ENCODE measurements around the gene GPATCH1.

GPATCH1 gene

DNA sequence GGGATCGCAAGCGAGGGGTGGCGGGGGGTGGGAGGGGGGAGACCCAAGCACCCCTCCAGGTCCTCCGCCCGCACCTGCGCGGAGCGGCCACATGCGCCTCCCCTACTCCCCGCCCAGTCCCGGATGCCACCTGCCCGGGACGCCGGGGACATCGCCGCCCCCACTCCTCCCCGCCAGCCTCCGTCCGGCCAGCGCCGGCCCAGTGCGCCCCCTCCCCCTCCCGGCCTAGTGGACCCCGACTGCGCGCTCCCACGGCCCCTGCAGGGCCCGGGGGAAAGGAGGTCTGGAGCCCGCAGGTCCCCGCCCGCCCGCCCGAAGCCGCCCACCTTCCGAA is 16.6 kb upstream of the GPATCH1 start:
- no peak for DNase-seq

DNA sequence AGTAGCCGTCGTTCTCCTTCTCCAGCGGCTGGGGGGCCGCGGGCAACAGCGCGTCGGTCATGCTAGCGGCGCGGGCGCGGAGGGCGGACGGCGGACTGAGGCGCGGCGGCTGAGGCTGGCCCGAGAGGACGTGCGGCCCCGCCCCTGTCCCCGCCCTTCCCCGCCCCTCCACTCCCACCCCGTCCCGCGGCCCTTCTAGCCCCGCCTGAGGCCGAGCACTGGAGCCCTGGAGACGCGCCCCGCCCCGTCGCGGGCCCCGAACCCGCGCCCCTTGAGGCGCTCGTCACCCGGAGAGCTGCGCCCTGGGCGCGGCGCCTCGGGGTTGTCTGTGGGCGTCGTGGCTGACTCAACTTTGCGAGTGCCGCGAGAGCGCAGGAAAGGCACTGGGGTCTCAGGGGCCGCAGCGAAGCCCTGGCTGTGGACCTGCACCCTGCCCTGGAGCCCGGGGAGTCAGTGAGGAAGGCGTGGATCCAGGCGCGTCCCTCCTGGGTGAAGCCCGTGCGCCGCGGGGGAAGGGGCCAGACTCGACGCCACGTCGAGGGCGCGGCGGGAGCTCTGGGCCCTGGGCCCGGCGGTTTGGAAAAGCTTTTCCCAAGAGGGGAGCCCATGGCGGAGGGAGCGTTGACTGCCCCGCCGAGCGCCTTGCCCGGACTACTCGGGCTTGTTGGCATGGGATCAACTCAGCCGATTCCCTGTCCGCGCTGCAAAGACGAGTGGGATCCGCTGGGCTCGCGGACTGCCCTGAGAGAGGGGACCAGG is 16.0 kb upstream of the GPATCH1 start, which contains the start of gene RHPN2:
TSS of gene RHPN2 (minus strand) at position 97 of the 759 bp plus-strand sequence. CDS start at position 61, 36 bp downstream.
- DNase-seq, result peak; percentile 8

DNA sequence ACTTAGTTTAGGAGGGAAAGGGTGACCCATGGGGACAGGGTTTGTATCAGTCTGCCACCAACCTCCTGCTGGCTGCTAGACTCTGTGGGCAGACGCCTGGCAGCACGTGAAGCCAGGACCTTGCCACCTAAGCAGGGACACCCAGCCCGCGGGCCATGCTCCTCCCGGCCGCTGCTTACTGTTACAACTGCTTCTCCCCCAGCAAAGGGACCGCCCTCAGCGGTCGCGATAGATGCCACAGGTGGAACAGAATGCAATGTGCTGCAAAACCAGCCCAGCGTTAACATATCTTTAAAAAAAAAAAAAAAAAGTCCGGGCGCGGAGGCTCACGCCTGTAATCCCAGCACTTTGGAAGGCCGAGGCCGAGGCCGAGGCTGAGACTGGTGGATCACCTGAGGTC is 14.4 kb upstream of the GPATCH1 start:
- DNase-seq, result no peak

DNA sequence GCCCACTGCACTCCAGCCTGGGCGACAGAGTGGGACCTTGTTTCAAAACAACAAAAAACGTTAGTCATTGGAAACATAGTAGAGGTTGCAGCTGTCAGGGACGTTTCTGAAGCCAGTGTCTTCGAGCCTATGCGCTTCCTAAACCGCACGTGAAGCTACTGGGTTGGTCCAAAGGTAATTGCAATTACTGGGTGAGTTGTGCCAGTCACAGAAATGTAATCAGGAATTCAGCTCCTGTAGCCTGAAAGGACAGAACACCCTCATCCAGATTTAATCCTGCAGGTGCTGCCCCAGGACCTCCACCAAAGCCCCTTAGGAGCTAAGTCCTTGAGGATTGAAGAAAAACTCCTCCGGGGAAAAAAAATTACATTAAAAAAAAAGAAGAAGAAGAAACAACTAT is 13.9 kb upstream of the GPATCH1 start:
- no peak for DNase-seq

DNA sequence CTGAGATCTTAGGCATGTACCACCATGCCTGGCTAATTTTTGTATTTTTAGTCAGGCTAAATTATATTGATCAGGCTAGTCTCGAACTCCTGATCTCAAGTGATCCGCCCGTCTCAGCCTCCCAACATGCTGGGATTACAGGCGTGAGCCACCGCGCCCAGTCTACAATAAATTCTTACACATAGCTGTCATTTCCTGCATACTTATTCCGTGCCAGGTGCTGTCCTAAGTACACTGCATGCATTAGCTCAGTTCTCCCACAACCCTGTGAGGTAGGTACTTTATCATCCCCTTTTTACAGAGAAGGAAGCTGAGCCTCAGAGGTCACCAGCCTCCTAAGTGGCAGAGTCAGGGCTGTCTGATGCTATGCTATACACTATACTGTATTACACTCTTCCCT is 9.1 kb upstream of the GPATCH1 start:
- no peak for DNase-seq

DNA sequence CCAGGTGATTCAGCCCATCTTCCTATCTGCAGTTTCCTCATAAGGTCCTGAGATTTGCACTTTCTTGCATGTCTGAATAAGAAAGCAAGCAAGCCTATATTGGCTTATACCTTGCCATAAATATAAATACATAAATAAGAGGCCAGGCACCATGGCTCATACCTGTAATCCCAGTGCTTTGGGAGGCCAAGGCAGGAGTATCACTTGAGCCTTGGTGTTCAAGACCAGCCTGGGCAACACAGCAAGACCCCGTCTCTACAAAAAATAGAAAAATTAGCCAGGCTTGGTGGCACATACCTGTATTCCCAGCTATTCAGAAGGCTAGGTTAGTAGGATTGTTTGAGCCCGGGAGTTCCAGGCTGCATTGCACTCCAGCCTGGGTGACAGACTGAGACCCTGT is 5.5 kb upstream of the GPATCH1 start:
- no peak for DNase-seq

DNA sequence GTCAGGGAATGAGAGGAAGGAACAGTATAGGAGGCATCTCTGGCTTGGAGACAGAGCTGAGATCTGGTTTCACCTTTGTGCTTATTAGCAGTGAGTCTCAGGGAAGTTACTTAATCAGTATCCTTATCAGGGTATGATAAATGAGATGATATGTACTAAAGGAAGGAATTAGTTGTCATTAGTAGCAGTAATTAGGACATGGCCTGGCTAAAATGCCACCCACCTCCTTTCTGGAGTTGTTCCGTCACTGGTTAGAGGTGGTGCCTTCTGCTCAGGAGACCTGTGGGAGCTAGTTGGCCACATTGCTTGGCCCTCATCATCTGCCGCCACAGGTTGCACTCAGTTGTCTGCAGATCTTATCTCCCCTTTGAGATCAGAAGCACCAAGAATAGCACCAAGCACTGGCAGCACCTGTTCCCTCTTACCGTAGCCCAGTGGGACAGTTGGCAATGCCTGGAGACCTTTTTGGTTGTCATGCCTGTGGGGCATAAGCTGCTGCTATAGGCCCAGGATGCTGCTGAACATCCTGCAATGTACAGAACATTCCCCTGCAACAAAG is 4.7 kb downstream of the GPATCH1 start:
- no peak for DNase-seq

DNA sequence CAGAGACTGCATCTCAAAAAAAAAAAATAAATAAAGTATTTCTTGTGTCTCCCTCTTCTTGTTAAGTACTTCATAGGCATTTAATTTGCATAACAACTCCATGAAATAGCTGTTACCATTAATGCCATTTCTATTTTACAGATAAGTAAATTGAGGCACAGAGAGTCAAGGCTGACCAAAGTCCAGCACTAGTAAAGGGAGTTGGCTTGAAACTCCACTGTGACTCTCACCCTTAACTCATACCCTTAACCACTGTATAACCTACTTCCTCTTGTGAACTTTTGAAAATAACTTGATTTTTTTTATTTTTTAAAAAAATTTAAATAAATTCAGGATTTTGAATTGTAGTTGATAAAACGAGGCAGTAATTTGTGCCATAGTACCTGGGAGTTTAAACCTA is 6.0 kb downstream of the GPATCH1 start:
- DNase-seq, result no peak

DNA sequence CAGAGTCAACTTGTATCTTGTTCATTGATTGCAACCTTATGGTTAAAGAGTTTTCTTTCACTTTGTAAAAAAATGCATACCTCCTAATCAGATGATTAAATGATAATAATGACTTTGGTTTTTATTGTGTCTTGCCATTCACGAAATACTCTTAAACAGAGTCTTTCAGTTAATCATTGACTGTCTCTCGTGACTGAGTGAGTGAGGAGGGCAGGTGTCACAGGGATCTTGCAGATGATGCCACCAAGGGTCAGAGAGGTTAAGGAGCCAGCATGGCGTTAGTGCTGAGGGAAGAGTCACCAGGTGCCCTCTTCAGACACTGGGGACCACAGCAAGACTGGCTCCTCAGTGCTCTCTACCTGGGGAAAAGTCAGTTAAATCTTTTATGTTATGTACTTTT is 8.0 kb downstream of the GPATCH1 start:
- no peak for DNase-seq

DNA sequence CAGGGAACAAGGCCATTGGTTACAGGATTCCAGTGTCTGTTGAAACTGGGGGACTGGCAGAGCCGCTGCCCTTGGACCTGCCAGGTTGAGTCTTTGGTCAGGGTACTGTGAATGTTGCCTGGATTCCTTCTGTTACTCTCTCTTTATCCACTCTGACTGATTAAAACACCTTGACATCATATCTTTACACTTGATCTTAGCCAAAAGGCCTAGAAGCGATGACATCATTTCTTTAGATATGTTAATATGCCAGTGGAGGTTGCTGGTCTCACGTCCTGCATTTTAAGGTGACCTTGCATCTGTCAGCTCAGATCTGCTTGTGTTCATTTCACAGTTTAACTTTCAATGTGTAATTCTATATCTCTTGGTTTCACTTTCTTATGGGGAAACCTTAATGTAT is 9.2 kb downstream of the GPATCH1 start:
- no peak for DNase-seq

DNA sequence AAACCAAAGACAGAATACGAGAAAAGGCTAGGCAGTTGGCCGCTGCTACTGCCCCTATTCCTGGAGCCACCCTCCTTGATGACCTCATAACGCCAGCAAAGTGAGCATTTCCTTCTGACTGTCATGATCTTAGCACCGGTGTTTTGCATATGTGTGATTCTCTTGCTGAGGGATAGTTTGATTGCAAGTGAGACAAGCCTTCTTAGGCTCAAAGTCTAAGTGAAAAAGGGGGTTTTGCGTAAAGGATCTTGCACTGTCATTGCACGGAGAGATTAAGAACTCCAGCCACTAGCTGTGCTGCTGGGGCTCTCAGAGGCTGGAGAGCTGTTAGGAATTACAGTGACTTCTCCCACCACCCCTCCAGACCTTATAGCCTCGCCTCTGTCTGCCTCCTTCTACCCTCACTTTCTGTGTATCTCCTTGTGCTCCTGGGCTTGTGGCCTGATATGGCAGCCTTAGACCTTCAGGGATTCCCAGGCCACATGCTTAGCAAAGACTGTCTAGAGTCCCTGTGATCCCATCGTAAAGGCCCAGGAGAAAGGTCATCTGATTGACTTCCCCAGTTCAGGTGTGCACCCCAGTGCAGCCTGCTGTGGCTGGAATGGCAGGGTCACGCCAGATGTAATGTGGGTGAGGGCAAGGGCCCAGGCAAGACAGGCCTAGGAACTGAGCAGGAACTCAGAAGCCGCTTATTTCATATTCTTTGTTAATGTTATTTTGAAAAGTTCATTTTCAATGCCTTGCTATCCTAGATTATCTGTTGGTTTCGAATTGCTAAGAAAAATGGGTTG is 12.6 kb downstream of the GPATCH1 start:
- DNase-seq, result no peak

DNA sequence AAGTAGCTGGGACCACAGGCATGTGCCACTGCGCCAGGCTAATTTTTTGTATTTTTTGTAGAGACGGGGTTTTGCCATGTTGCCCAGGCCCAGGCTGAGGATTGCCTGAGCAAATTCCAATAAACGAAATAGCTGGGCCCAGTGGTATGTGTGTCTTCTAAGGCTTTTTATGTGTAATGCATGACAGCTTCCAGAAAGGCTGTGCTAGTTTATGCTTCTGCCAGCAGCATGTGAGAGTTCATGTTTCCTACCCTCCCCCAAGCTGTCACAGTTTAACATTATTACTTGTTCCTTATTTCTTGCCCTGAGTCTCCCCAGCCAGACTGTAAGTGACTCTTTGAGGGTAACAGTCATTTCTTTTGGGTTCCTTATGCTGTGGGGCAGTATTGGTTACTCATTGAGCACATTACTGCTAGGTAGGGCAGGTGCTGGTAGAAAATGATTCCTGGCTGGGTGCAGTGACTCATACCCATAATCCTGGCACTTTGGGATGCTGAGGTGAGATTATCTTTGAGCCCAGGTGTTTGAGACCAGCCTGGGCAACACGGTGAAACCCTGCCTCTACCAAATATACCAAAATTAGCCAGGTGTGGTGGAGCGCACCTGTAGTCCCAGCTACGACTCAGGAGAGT is 13.6 kb downstream of the GPATCH1 start:
- DNase-seq, result no peak

DNA sequence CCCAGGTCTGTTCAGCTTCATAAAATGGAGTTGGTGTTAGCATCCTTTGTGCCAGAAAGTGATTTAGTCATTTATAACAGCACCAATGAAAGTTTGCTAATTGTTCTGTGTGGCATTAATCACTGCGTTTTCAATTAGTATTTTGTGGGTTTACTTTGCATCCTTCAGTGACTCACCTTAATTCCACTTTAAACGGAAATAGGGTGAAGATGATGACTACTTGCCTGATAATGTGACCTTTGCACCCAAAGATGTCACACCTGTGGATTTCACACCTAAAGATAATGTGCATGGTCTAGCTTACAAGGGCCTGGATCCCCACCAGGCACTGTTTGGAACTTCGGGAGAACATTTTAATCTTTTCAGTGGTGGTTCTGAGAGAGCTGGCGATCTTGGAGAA is 15.0 kb downstream of the GPATCH1 start:
- DNase-seq, result no peak

DNA sequence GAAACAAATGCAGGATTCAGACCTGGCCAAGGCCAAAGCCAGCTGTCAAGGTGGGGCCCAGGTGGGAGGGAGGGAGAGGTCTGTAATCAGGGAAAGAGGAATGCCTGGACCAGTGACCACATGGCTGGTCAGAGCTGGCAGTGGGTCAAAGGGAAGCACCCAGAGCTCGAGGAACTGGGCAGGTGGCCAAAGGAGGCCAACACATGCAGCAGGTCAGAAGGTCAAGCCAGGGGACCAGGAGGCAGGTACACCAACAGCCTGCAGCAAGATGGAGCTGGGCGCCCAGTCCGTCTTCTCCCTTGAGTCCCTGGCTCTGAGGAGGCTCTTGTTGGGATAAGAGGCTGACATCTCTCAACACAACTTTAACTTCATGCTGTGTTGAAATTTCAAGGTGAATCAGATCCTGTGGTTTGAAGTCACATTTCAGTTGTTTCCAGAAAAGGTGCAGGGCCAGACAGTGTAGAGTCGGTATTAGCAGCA is 17.1 kb downstream of the GPATCH1 start:
- no peak for DNase-seq

DNA sequence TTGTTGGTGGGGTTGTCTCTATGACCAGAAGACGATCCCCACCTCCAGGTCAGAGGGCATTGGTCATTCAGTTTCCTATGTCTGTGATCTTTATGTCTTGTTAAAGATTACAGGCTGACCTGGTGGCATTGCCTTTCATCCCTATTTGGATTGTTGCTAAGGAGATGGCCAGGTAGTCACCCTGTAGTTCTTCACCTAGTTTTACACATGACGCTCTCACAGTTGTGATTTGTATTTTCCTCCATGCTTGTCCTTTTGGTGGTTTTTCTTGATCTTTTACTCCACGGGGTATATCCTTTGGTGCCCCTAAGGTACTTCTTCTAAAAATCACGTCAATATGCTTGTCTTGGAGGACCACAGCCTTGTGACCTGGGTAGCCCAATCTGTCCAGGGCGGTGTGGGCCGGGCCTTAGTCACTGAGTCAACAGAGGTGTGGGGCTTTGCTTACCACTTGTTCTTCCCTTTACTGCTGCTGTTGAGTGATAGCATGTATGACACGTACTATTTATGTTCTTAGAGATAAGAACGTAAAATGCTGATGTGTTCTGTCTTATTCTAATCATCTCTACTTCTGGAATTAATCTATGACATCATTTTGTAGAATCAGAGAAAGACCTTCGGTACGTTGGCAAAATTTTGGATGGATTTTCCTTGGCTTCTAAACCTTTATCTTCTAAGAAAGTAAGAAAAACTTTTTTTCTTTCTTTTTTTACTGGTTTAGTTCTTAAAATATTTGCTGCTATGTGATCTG is 20.1 kb downstream of the GPATCH1 start:
- DNase-seq, result no peak

DNA sequence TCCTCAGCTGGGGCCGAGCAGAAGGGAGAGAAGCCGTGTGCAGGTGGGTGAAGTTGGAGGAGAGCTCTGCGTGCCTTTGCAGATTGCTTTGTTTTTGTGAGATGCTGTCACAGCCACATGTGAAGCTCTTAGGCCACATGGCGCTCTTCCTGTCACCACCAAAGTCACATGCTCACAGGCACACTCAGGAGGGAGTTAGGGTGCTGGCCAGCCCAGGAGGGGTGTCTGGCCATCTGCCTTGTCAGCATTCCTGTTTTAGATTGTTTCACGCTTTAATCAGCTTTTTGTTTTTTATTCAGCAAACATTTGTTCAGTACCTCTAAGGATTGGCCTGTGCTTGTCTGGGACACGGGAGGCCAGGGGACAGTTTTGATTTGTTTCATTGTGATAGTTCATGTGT is 21.9 kb downstream of the GPATCH1 start:
- no peak for DNase-seq

DNA sequence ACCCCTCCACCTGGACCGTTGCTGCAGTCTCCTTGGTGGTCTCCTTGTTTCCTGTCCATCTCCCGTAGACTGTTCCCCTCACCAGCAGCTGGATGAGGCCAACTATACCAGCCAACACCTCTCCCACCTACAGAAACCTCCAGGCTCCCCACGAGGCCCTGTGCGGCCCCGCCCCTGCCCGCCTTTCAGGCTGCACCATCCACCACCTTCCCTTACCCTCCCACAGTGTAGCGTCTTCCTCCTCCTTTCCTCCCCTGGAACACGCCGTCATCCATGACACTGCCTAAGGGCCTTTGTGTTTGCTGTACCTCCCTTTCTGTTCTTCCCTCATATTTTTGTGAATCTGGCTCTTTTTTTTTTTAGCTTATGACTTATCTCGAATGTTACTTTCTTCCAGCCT is 27.2 kb downstream of the GPATCH1 start:
- DNase-seq, result no peak

DNA sequence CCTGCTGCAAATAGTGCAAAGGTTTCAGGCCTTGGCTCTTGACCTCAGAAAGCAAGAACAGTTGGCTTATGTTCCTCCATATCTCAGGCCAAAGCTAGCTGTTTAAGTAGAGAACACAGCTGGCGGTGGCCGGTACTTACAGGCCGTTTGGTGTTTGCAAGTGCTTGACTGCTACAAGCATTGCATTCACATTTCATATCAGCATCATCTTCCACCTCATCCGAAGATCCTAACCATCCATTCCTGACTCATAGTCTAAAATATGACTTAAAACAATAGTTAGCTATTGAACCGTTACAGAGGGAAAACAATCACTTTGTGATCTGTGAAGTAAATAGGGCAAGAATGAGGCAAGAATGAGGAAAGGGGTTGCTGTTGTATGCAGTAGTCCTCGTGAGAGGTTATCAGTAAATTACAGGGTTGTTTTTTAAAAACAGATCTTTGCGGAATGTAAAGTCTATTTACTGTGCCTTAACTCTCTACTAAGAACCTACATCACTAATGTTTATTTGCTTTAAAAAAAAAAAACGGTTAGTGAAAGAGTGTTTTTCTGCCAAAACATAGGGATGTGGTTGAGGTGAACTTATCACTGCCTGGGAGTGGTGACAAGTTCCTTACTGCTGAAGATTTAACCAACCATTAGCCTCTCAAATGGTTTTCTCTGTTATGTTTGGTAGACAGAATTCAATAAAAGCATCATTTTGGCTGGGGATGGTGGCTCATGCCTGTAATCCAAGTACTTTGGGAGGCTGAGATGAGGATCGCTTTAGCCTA is 29.3 kb downstream of the GPATCH1 start:
- DNase-seq, result no peak

DNA sequence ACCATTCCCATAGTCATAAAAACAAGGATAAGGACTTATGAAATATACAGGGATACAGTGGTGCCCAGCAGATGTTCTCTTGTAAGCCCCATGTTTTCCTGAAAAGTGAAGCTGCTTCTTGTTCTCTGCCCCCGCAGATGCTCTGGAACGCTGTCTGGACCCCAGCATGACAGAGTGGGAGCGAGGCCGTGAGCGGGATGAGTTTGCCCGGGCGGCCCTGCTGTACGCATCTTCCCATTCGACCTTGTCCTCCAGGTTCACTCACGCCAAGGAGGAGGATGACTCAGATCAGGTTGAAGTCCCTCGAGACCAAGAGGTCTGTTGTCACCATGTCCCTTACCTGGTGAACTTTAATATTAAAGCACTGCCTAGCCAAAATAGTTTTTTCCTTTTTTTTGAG is 30.6 kb downstream of the GPATCH1 start:
- DNase-seq, result no peak

DNA sequence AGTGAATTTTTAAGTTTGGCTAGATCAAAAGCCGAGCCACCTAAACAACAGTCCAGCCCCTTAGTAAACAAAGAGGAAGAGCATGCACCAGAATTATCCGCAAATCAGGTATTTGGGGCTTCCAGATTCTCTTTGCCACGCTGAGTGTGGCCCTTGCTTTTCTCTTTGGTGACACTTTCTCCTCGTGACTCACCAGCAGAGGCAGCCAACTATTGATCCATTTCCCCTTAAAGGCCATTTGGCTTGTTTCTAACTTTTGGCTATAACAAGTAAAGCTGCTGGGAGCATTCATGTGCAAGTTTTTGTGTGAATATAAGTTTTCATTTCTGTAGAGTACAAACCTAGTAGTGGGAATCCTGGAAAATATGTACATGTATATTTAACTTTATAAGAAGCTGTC is 33.3 kb downstream of the GPATCH1 start:
- DNase-seq, result no peak

DNA sequence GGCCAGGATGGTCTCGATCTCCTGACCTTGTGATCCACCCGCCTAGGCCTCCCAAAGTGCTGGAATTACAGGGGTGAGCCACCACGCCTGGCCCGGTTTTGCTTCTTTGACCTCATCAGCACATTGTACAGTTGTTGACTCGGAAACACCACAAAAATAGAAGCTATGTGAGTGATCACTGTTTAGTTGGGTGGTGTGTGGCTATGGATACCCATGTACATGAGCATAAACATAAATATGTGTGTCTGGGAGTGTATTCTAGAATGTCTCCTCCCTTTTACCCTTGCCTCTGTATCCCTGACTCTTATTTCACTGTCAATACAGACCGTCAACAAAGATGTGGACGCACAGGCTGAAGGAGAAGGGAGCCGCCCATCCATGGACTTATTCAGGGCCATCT is 36.5 kb downstream of the GPATCH1 start:
- no peak for DNase-seq

DNA sequence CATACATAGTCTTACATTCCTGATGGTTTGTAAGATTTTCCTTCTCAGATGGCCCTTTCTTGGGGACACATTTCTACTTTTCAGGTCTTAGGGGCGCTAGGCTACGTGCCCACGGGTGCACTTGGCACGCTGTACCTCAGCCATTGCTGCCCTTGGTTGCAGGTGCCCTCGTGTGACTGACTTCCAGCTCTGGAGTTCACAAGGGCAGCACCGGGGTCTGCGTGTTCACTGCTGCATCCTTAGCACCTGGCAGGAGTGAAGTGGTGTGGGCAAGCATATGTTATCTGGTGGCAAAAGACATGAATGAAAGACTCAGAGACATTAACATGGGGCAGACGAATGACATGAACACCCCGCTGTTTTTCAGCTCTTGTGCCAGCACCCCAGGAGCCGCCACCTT is 37.7 kb downstream of the GPATCH1 start:
- no peak for DNase-seq

Data from activated effector memory CD4-positive, alpha-beta T cell treated with Interleukin-2 at 50 U/mL for 16 hours (primary cell).